HG02840 (cell line): ENCODE data around the gene SLC36A1.
"Not testable (repeated sequence)": the region's sequence is repeated elsewhere in the genome, so short reads cannot be mapped to it uniquely, and the experiment has no call there.

ENCODE experiments used
- ATAC-seq: cut with Tn5 transposase; IDR thresholded peaks from one replicate; pipeline ENCODE4 v1.9.1; 2021; ENCODE audit warnings: mild to moderate bottlenecking, moderate library complexity, moderate number of reproducible peaks; ENCODE audit not compliant: unreplicated experiment, low FRiP score

Gene SLC36A1

GRCh38 chr5:151447174-151448037 lies at the start of gene SLC36A1:
SLC36A1 (plus strand) TSS chr5:151447603; CDS start chr5:151458793, 11,190 bp downstream.
- peak; percentile 78 for ATAC-seq

- no peak for ATAC-seq
Observed at GRCh38 chr5:151405334-151406160, 41.9 kb upstream of the SLC36A1 start.

GRCh38 chr5:151406322-151406947 lies 41.0 kb upstream of the SLC36A1 start:
- ATAC-seq, result no peak

- no peak for ATAC-seq
Observed at GRCh38 chr5:151408591-151409230, 38.7 kb upstream of the SLC36A1 start.

- ATAC-seq, result no peak
Observed at GRCh38 chr5:151413800-151414199, 33.6 kb upstream of the SLC36A1 start.

DNA sequence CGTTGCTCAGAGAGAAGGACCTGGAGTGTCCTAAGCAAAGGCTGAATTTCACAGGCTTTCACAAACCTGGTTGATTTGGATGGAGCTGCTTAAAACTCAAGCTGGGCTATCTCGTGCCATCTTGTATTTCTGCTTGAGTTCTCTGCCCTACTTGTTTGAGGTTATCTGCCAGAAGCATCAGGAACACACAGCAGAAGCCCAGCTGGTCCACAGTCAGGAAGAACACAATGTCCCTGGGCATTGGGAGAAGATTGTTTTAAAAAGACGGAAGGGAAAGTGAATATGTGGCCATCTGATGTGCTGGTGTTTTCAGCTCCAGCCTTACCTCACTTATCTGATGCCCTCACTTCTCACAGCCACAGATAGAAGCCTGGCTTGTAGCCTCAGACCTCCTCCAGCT lies 32.9 kb upstream of the SLC36A1 start:
- no peak for ATAC-seq

DNA sequence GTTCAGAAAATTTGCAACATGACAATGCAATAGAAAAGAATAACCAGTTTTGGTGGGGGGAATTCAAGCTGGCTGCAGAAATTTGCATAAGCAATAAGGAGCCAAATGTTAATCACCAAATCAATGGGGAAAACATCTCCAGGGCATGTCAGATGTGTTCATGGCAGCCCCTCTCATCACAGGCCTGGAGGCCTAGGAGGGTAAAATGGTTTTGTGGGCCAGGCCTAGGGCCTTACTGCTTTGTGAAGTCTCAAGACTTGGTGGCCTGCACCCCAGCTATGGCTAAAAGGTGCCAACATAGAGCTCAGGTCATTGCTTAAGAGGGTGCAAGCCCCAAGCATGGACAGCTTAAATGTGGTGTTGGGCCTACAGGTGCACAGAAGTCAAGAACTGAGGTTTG lies 29.7 kb upstream of the SLC36A1 start:
- ATAC-seq, result no peak

DNA sequence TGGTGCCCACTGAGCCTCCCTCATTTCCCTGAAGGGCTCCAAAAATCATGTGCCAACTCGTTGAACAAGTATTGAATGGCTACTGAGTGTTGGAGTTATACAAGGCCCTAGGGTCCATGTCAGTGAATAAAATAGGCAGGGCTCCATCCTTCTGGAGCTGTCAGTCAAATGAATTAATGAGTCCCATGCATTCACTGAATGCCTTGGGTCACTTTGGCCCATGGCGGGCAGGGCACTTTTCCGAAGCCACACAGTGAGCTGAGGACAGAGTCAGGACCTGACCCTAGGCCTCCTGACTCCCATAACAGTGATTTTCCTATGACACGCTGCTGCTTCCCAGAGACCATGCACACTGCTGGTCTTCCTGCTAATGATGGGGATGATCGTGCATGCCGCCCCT lies 27.3 kb upstream of the SLC36A1 start:
- ATAC-seq, result no peak

GRCh38 chr5:151424892-151425523 lies 22.4 kb upstream of the SLC36A1 start:
- no peak for ATAC-seq

DNA sequence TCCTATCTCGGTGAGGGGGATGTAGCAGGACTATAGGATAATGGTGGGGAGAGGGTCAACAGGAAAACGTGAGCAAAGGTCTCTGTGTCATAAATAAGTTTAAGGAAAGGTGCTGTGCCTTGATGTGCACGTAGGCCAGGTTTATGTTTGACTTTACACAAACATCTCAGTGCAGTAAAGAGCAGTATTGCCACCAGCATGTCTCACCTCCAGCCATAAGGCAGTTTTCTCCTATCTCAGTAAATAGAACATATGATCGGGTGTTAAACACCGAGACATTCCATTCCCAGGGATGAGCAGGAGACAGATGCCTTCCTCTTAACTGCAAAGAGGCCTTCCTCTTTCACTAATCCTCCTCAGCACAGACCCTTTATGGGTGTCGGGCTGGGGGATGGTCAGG lies 21.1 kb upstream of the SLC36A1 start:
- not testable (repeated sequence) for ATAC-seq

DNA sequence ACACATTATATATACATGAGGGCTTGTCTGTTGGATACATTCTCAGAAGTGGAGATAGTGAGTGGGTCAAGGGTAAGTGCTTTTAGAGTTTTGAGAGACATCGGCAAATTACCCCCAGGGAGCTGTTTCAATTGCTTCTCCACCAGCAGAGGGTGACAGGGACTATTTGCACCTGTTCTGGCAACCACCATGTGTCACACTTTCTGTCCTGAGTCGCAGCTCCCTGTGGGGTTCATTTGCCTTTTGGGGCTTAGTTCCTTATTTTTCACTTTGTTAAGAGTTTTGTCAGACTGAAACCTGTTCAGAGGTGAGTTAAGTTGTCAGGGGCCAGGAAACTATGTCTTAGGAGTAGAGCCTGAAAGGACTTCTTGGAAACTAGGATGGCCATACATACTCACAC lies 20.1 kb upstream of the SLC36A1 start:
- peak; percentile 97 for ATAC-seq

GRCh38 chr5:151430731-151431130 lies 16.7 kb upstream of the SLC36A1 start:
- no peak for ATAC-seq

DNA sequence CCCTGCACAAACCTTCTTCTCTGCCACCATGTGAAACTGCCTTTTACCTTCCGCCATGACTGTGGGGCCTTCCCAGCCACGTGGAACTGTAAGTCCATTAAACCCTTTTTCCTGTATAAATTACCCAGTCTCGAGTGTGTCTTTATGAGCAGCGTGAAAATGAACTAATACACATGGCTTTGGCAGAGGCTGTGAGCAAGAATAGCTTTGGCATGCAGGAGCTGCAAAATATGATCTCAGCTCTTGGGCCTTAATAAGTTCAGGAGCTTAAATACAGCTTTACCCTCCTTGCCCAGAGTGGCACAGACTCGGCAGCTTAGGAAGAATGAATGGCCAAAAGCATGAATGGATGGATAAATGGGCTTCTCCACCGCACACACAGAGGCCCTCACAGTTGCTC lies 15.7 kb upstream of the SLC36A1 start:
- no peak for ATAC-seq

- ATAC-seq, result no peak
Observed at GRCh38 chr5:151432210-151432609, 15.2 kb upstream of the SLC36A1 start.

- no peak for ATAC-seq
Observed at GRCh38 chr5:151434570-151435237, 12.7 kb upstream of the SLC36A1 start.

DNA sequence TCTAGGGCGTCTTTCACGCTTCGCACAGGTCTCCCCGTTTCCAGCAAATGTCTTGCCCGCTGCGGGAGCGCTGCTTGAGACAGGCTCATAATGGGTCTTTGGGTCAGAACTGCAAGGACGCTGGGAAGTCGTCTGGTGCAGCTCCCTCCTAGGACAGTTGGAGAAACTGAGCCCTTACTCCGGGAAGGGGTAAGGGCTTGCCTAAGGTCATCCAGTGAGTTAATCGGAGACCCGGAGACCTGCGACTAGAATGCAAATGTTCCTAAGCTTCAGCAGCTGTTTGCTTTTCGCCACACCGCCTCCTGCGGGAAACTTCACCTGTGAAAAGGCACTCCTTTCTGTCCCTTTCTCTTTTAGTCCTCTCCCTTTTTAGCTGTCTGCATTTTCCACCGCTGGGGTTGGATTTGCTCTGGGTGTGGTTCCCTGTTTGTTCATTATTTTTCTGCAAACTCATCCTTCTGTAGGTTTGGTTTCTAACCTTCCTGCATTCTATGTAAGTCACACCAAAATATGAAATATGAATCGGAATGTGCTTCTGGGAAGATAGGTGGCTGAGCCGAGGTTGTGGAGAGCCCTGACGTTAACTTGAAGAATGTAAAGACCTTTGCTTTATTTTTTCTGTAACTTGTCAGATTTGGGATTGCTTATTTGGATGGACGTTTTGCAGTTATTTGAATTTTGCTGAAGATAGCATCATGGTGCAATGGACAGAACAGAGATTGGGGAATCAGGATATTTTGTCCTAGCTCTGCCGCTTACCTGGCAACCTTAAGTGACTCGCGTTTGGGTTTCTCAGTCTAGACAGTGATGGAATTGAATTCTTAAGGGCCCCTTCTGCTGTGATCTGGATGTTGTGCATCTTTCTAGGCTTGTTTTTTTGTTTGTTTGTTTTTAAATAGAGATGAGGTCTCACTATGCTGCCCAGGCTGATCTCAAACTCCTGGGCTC lies 909 bp downstream of the SLC36A1 start:
- peak; percentile 12 for ATAC-seq

DNA sequence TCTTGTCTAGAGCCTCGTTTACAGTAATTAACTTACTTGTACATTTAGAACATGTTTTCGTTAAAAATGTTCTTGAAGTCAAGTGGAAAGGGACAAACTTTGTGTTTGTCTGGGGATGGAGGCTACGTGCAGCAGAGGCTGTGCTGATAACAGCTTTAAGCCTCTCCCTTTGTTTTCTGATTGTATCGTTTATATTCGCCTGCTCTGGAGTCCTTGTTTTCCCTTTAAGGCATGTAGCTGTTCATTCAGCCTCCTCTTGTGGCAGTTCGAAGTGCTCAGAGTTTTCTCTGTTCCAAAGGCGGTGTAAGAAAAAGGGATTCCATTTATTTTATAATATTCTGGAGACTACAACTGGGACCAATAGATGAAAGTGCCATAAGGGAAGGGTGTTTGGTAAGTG lies 1.9 kb downstream of the SLC36A1 start:
- no peak for ATAC-seq

DNA sequence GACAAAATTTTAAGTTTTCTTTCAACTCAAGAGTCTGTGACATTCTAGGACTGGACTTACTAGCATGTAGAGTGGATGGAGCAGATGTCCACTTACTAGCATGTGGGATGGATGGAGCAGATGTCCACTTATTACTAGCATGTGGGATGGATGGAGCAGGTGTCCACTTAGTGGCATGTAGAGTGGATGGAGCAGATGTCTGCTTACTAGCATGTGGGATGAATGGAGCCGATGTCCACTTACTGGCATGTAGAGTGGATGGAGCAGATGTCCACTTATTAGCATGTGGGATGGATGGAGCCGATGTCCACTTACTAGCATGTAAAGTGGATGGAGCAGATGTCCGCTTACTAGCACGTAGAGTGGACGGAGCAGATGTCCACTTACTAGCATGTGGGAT lies 2.4 kb downstream of the SLC36A1 start:
- ATAC-seq, result no peak
